HG03139 (cell line): ENCODE results near the gene MINDY4.

ENCODE experiments used
- ATAC-seq: cut with Tn5 transposase; IDR thresholded peaks from one replicate; pipeline ENCODE4 v1.9.1; 2021; ENCODE audit not compliant: unreplicated experiment

MINDY4 gene

DNA sequence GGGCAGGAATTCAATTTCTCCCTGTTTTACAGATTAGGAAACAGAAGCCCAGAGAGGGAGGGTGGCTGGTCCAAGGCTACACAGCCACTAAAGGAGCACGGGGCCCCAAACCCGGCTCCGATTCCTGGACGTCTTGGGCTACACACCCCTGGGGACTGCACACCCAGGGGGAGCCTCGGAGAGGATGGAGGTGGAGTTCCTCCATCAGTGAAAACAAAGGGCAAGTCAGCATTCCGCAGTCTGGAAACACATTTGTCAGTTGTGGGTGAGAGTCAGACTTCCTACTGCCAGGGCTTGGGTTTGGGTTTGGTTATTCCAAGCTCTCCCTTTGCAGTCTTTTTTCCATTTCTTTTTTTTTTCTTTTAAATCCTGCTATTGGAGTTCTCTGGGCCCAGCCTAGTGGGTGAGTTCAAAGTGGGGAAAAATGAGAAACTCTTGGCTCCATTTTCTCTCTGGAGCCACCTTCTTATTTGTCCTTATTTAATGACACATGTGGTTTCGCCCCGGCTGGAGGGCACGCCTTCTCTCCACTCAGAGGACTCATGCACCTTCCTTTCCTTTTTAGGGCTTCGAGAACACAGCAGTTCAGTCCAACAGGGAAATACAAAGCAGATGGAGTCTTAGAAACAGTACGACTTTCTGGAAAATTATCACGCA, 80.6 kb downstream of the MINDY4 start:
- no peak for ATAC-seq

DNA sequence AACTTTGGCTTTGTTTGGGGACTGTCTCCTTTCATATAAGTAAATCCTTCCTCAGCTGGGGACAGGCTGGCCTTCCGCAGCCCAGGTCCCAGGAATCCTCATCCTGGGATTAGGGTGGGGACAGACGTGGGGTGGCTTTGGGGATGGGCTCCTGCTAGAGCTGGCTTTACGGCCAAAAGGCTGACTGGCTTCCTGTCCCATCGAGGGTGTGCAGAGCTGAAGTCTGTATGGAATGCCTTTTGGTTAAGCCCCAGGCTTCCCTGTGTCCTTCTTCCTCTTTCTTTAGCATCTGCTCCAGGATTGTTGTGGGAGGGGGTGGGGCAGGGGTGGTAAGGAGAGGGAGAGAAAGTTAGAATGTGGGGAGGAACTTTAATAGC, 81.1 kb downstream of the MINDY4 start:
- no peak for ATAC-seq

DNA sequence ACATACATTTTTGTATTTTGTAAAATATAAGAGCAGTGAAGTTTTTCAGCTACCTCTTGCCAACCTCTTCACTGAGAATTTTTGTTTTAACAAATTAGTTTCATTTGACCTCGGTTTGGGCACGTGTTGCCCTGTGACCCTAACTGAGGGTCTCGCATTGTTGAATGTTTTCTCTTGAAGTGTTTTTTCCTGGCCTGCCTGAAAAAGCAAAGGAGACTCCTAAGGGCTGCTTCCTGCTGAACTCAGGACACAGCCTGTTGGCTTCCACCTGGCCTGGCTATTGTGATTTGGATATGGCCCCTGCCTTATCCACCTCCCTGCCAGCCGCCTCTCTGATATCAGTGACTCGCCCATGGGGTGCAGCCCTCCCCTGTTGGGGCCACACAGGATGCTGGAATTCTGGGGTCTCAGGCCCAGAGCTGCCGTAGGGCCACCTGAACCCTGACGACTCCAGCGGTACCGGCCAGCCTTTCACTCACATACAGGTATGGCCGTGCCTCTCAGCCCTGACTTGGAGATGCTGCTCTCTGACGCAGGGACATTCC, 81.6 kb downstream of the MINDY4 start:
- no peak for ATAC-seq

DNA sequence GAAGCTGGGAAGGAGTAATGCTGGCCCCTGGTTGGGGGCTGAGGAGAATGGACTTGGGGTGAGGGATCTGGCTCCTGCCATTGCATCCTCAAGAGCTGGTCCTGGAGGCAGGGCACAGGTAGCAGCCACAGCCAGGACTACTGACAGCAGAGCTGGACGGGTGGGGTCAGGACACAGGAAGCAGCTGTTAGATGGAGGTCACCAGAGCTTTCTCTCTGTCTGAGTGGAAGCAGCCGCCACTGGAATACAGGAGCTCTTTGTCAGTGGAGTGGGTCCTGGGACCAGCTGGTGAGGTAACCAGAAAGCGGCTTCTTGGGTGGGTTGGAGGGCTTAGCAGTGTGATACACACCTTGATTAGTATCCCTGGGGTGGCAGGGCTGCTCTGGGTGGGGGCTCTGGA, 82.4 kb downstream of the MINDY4 start:
- ATAC-seq = no peak

DNA sequence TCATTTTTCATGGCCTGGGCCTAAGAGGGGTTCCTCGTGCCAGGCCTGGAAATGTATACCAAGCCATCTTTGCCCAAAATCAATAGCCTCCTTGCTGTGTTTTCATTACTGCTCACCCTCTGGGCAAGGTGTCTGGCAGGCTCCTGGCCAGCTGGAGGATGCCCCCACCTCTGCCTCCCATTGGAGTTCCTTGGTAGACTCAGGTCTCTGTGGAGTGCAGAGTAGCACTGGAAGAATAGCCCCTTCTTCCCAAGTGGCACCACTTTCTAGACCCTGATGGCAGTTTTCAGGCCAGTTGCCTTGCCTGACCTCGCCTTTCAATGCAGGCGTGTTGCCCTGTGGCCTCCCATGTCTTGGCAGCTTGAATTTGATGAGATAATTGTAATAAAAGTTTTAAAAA, 84.7 kb downstream of the MINDY4 start:
- no peak for ATAC-seq

DNA sequence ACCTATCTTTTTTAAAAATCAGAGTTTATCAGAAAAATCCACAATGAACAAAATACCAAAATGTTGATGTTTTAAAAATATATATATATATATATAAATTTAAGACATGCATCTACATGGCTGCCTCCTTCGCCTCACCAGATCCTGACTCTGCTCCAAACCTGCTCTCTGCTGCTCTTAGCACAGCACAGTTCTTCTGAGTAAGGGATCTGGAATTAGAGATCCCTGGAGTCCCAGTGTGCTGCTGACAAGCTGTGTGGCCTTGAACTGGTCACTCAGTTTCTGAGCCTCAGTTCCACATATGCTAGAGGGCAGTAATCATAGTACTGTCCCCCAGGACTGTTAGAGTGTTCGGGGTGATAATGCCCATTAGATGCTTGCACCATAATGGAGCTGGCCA, 87.4 kb downstream of the MINDY4 start:
- no peak for ATAC-seq

DNA sequence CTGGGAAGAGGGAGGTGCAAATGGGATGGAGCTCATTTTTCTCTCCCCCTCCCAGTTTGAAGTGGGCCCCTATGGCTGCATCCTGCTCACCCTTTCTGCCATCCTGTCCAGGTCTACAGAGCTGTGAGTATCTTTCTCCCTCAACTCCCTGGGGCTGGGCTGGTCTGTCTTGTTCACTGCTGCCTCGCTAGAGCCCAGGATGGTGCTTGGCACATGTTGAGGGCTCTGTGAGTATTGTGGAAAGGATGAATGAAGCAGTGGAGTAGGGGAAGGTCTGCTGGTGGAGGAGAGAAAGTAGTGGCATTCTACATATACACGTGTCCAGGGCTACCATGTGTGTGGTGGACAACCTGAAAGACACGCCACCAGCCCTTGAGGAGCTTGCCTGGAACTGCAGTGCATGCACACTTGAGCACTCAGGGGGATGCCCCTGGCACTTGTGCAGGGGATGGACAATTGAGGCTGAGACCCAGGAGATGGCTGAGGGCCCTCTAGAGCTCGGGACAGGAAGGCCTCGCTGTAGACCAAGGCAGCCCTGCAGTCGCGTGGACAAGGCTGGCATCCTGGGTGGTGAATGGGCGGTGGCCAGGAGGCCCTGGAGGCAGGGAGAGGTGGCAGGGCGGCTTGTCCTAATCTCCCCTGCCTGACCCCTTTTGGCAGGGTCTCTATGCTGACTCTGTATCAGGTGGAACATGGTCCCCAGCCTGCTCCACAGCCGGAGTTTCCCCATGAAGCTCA, 88.2 kb downstream of the MINDY4 start:
- no peak for ATAC-seq

DNA sequence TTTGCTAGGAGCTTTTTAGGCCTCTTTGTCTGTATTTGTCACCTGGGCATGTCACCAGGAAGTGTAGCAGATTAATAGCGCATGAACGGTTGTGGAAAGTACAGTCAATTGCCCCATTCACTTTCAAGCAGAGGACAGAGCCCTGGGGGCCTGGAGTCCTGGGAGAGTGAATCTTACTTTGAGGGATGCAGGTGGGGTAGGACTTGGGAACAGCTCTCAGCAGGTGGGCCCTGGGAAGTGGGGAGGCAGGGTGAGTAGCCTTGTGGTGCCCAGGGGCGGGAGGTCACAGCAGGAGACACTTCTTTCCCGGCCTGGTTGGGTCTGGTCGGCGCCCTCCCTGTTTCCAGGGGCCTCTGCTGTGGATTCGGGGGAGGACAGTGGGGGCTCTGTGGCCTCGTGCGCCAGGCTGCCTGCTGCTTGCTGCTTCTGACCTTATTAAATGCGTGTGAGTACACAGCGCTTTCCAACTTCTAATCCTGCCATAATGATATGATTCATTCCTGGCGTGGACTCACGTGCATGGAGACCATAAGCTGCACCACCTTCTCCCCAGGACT, 88.8 kb downstream of the MINDY4 start:
- no peak for ATAC-seq

DNA sequence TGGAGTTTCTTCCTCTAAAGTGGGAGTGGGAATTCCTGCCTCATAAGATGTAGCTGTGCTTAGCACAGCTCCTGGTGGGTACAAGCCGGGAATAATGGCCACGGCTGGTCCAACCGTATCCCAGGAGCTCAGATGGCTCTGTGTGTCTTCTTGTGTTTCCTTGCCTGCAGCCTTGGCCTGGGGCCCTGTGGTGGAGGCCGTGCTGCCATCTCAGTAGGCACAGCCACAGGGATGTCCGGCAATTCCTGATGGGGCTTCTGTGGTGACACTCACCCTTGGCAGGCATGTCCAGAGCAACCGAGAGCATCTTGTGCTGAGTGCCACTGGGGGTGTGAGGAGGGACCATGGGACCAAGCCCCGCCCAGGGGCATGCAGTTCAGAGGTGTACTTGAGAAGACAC, 90.4 kb downstream of the MINDY4 start:
- no peak for ATAC-seq

DNA sequence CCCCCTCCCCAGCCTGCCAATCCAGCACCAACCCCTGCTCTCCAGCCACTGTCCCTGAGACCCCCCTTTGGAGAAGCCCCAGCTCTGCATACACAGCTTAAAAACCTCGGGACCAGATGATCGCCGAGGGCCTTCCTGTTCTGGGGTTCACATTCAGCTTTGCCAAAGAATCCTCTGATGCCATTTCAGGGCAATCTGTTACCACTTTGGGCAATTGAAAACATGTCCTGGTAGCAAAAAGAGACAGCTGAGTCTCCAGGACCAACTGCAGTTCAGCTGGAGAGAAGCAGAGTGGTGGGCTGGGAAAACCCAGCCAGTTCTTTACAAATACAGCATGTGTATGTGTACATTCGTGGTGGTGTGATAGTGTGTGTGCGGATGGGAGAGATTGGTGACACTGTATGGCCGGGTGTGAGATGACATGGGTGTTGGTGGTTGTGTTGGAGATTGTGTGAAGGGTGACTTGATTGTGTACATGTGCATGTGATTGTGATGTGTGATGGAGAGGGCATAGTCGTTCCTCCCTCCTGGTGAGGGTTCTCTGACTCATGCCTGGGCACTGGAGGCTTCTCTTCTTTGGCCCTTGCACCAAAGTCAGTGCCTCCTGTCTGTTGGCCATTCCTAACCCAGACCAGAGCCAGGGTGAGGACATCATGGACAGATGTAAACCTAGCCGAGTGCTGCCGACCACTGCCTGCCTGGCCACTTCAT, 91.9 kb downstream of the MINDY4 start:
- no peak for ATAC-seq

DNA sequence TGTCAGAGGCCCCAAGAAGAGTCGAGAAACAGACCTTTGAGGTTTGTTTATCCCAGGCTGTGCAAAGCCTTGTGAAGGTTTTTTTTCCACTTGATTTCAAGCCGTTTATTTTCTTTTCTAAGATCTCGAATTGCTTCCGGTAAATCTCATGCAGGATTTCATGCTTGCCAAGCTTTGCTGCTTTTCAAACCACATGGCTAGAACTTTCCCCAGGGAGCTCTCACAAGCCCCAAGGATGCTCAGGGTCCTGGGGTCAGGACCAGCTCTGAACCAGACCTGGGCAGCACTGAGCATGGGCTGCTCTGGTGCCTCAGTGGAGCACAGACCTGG, 92.5 kb downstream of the MINDY4 start:
- ATAC-seq = no peak

DNA sequence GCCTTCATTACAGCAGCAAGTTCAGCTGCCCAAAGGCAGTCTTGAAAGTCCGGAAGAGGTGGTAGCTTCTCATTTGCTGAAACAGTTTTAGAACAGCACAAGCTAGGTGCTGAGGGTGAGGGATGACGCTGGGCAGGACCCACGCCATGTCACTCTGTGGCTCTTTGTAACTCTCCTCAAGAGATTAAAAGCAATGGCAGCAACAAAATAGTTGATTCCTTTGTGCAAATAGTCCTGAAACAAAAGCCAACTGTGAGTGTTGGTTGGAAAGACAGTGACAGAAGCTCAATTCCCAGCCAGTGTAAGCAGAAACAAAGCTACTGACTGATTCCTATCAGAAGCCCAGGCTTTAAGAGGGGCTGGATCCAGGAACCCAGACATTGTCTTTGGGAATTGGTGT, 92.9 kb downstream of the MINDY4 start:
- no peak for ATAC-seq

DNA sequence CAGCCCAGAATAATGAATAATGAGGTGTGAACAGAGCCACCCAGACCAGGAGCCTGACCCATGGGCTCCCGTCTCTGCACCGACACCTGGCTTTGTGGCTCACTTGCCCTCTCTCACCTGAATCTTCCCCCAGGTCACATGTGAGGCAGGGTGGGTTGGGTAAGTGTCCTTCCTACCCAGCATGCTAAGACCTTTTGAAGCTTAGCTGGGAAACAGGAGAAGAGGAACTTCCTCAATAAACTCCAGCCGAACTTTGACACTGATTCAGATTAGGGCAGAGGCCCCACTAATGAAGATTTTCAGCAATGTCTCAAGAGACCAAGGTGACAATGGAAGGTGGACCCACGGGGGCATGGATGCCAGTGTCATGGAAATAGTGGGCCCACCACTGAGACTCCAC, 93.9 kb downstream of the MINDY4 start:
- no peak for ATAC-seq

DNA sequence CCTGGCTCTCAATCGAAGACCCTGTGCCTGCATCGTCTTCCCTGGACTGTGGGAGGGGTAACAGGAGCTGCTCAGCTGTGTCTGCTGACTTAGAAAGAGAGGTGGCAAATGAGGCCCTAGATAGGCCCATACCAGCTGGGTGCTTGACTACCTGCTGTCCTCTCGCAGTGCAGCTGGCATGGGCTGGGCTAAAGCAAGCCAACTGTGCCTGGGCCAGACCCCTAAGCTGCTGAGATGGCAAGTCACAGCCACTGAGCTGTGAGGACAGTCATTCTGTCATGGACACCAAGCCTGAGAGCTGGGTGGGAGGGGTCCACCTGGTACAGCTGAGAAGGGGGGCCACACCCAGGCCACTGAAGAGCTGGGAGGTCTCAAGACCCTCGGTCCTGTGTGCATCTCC, 94.6 kb downstream of the MINDY4 start:
- no peak for ATAC-seq

DNA sequence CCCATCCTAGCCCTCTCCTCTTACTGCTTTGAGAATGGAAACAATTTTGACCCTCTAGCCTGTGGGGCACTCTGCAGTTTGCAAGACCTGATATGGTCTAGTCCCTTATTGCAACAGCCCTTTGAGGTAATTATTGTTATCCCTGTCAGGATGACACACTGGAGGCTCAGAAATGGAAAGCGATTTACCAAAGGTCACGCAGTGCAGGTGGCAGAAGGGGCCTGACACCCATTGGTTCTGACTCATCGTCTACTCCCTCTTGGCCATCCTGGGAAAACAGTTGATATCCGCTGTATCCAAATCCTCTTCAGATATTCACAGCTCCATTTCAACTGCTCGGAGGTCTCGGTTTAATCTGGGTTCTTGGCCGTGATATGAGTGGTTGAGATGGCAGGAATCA, 95.7 kb downstream of the MINDY4 start:
- ATAC-seq = no peak

DNA sequence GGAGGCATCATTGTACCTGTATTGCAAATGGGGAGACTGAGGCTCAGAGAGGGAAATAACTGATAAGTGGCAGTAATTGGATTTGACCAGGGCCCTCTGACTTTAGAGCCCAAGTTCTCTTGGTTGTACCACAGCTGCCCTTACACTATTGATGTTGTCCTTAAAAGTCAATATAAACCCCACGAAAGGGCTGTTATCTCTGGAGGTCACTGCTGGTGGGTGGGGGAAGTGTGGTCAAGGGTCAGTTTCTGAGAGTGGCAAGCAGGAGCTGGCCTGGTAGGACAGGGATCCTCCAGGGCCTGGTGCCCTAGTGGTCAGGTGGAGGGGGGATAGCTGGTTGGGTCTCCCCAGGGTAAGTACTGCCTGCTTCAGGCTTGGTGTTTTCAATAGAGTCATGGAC, 96.3 kb downstream of the MINDY4 start:
- no peak for ATAC-seq

DNA sequence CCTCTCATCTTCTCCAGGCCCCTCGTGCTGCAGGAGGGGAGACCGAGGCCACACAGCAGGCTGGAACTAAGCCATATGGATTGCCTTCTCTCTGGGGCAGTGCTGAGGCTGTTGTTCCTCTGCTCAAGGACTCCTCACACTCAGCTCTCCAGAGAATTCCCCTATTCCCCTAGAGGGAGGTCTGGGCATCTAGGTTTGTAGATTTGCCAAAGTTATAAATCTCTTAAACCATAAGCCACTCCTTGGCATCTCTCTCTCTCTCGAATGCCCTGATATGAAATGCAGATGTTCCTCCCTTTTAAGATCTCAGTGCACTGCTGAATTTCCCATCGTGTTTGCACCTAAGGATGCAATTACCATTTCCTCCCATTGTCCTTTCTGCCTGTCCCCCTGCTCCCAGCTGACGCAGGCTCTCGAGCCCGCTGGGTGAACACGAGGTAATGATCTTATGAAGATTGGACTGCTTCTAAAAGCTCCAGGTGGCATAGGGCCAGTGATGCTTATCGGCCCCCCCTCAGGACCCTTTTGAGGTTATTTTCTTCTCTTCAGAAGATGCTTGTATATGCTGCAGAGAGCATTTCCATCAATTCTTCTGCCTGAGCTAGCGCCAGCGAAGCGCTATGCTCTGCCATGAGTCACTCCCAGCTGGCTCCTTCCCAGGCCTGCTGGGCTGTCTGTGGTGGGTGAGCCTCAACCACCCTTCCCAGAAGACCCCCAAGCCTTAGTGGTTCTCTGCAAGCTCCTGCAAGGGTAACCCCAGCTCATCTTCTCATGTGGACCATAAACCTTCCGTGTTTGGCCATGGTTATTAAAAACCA, 98.8 kb downstream of the MINDY4 start:
- no peak for ATAC-seq

DNA sequence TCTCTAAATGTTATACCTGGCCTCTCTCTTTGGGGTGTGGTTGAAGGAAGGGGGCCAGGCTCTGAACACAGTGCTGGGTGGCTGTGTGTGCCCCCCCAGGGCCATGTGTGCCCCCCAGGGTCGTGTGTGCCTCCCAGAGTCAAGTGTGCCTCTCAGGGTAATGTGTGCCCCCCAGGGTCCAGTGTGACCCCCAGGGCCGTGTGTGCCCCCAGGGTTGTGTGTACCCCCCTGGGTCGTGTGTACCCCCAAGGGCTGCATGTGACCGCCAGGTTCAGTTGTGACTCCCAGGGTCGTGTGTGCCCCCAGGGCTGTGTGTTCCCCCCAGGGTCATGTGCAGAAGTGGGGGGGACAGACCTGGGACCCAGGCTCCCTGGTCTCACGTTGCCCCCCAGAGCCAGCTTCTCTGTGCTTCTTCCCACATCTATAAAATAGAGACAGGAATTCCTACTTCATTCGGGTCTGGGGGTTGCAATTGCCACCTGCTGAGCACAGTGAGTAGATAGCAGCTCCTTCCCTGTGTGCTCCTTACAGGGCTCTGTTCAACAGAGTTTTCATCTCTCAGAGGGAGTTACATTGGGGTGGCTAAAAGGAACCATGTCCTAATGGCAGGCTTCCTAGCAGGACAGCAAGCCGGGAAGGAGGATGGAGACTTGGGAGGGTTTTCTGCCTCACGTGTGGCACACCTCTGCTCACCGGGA, 99.8 kb downstream of the MINDY4 start:
- no peak for ATAC-seq

DNA sequence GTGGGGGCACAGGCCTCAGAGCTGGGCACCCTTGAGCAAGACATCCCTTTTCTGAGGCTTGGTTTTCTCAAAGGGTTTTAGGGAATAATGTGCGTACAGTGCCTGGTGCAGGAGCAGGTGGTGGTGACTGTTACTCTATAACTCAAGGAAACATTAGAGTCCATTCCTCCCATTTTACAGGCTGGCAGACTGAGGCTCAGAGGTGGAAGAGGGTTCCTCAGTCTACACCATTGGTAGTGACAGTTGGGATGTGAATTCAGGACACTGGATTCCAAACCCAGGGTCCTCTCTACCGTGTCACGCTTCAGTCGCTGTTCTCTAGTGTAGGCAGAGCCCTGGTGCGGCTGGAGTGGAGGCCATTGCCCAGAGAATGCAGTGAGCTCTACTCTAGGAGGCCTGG, 100.4 kb downstream of the MINDY4 start:
- no peak for ATAC-seq

DNA sequence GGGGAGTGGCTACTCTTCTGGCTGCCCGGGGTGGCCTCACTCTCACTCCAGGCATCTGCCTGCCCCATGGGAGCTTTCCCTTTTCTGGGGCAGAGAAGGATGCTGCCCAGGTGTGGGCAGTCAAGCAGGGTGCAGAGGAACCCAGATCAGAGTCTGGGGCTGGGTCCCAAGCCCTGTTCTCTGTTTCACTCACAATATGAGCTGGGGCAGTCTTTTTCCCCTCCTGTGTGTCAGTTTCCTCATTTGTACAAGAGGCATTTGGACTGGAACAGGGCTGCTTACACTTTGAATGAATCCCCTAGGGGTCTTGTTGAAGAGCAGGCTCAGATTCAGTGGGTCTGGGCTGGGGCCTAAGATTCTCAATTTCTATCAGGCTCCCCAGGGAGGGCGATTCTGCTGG, 102.0 kb downstream of the MINDY4 start:
- no peak for ATAC-seq
